SK-N-DZ (cell line): ENCODE results near the gene KCNQ1OT1.

ENCODE experiments used
- DNase-seq: peaks from one replicate; pipeline ENCODE4 v3.0.0-alpha.2; 2015; ENCODE audit warnings: low spot score

KCNQ1OT1 gene

GRCh38 chr11:2737226-2737590 lies 37.4 kb upstream of the KCNQ1OT1 start:
- no peak for DNase-seq

GRCh38 chr11:2736577-2737225 lies 36.9 kb upstream of the KCNQ1OT1 start:
- DNase-seq = no peak

- DNase-seq = no peak
Measured at GRCh38 chr11:2735053-2735589, 35.3 kb upstream of the KCNQ1OT1 start.

- no peak for DNase-seq
Measured at GRCh38 chr11:2734181-2735052, 34.6 kb upstream of the KCNQ1OT1 start.

GRCh38 chr11:2732940-2733628 lies 33.3 kb upstream of the KCNQ1OT1 start:
- no peak for DNase-seq

GRCh38 chr11:2732261-2732939 lies 32.6 kb upstream of the KCNQ1OT1 start:
- DNase-seq = no peak

GRCh38 chr11:2731130-2732125 lies 31.6 kb upstream of the KCNQ1OT1 start:
- no peak for DNase-seq

- no peak for DNase-seq
Measured at GRCh38 chr11:2730272-2731129, 30.7 kb upstream of the KCNQ1OT1 start.

GRCh38 chr11:2729841-2730240 lies 30.0 kb upstream of the KCNQ1OT1 start:
- DNase-seq = no peak

- DNase-seq = no peak
Measured at GRCh38 chr11:2728663-2729332, 29.0 kb upstream of the KCNQ1OT1 start.

- DNase-seq = no peak
Measured at GRCh38 chr11:2728128-2728662, 28.4 kb upstream of the KCNQ1OT1 start.

GRCh38 chr11:2726964-2727363 lies 27.2 kb upstream of the KCNQ1OT1 start:
- DNase-seq = no peak

- DNase-seq = no peak
Measured at GRCh38 chr11:2725368-2726300, 25.8 kb upstream of the KCNQ1OT1 start.

GRCh38 chr11:2724653-2725367 lies 25.0 kb upstream of the KCNQ1OT1 start:
- DNase-seq = no peak

- DNase-seq = no peak
Measured at GRCh38 chr11:2724104-2724503, 24.3 kb upstream of the KCNQ1OT1 start.

- DNase-seq = no peak
Measured at GRCh38 chr11:2722955-2723354, 23.2 kb upstream of the KCNQ1OT1 start.
